A549 (cell line): Measurements from ENCODE around the gene DDX1.

Experiments used
- BHLHE40 ChIP-seq: IDR thresholded peaks from 2 replicates; pipeline ENCODE4 v1.6.1; 2012; ENCODE audit warnings: low read depth, low read length, inconsistent platforms
- CEBPB ChIP-seq, 2 experiments: fragments of >200 bp in 1 of 2; sonication (Bioruptor Twin) in 1 of 2; formaldehyde crosslinking in 1 of 2; IDR thresholded peaks; 2 replicates each; pipeline ENCODE4 v1.6.1; 2012 to 2016
- EP300 ChIP-seq, 2 experiments: fragments of >200 bp; sonication (Bioruptor Twin); formaldehyde crosslinking; IDR thresholded peaks; 2 replicates in 1 of 2; 3 replicates in 1 of 2; pipeline ENCODE4 v1.6.1; 2016 to 2017
- RAD21 ChIP-seq, 2 experiments: fragments of >200 bp in 1 of 2; sonication (Bioruptor Twin) in 1 of 2; formaldehyde crosslinking in 1 of 2; IDR thresholded peaks in 1 of 2; conservative IDR thresholded peaks in 1 of 2; 2 replicates in 1 of 2; 3 replicates in 1 of 2; pipeline ENCODE4 v1.6.1; 2012 to 2018; ENCODE audit warnings: inconsistent platforms in 1 of 2
- TF ChIP-seq, protein P1 (sequence below): fragments of >200 bp; sonication (Bioruptor Twin); formaldehyde crosslinking; IDR thresholded peaks from 3 replicates; pipeline ENCODE4 v1.5.1; 2016
- TF ChIP-seq, protein P2 (sequence below): fragments of 250-450 bp; sonication (Bioruptor Pico); IDR thresholded peaks from 2 replicates; pipeline ENCODE4 v1.5.0; 2021; ENCODE audit warnings: mild to moderate bottlenecking, moderate library complexity, borderline replicate concordance

DNA sequence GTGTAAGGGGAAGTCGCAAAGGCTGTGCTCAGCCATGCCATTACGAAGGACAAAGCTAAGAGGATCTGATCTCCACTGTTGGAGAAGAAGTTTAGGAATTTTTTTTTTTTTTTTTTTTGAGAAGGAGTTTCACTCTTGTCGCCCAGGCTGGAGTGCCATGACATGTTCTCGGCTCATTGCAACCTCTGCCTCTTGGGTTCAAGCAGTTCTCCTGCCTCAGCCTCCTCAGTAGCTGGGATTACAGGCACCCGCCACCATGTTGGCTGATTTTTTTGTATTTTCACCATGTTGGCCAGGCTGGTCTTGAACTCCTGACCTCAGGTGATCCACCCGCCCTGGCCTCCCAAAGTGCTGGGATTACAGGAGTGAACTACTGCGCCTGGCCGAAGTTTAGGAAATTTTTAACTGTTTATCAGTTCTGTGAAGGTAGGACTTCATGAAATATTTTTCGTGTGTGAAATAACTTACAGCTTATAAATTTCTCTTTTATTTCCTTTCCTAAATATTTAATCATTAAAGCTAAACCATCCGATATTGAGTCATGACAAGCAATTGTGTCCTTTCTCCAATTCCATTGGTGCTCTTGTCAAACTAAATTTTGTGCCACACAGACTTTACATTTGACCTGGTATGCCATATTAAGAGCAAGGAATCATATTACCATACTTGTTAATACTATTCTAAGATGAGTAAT, 22.2 kb downstream of the DDX1 start:
- TF ChIP-seq BHLHE40 (no peak), RAD21 (conservative IDR thresholded peaks at IDR 0.05 in 1 of 2, IDR thresholded peaks at IDR 0.05 in 1 of 2) (no peak), EP300 (IDR thresholded peaks at IDR 0.05) (no peak), CEBPB (IDR thresholded peaks at IDR 0.05) (no peak)
- TF ChIP-seq, protein P1, sequence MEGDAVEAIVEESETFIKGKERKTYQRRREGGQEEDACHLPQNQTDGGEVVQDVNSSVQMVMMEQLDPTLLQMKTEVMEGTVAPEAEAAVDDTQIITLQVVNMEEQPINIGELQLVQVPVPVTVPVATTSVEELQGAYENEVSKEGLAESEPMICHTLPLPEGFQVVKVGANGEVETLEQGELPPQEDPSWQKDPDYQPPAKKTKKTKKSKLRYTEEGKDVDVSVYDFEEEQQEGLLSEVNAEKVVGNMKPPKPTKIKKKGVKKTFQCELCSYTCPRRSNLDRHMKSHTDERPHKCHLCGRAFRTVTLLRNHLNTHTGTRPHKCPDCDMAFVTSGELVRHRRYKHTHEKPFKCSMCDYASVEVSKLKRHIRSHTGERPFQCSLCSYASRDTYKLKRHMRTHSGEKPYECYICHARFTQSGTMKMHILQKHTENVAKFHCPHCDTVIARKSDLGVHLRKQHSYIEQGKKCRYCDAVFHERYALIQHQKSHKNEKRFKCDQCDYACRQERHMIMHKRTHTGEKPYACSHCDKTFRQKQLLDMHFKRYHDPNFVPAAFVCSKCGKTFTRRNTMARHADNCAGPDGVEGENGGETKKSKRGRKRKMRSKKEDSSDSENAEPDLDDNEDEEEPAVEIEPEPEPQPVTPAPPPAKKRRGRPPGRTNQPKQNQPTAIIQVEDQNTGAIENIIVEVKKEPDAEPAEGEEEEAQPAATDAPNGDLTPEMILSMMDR: no peak
- TF ChIP-seq, protein P2, sequence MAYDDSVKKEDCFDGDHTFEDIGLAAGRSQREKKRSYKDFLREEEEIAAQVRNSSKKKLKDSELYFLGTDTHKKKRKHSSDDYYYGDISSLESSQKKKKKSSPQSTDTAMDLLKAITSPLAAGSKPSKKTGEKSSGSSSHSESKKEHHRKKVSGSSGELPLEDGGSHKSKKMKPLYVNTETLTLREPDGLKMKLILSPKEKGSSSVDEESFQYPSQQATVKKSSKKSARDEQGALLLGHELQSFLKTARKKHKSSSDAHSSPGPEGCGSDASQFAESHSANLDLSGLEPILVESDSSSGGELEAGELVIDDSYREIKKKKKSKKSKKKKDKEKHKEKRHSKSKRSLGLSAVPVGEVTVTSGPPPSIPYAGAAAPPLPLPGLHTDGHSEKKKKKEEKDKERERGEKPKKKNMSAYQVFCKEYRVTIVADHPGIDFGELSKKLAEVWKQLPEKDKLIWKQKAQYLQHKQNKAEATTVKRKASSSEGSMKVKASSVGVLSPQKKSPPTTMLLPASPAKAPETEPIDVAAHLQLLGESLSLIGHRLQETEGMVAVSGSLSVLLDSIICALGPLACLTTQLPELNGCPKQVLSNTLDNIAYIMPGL (CRISPR knock-in tag): no peak
